RWPE2 (cell line): ENCODE measurements around the gene DAPK2.
A peak's percentile ranks its signal among the peaks of the same experiment; 100 is the strongest.

Source experiments
- ATAC-seq: fragments of 200-7000 bp; cut with Tn5 transposase; 3 replicates; pipeline ENCODE4 v1.9.1; 2021; ENCODE audit warnings: low read depth
- DNase-seq: peaks from one replicate; pipeline ENCODE4 v3.0.0-alpha.2; 2020; ENCODE audit warnings: low spot score
- H3K27ac ChIP-seq: fragments of 450-650 bp; 2 replicates; pipeline ENCODE4 v1.5.1; 2017; ENCODE audit warnings: mild to moderate bottlenecking; ENCODE audit not compliant: poor library complexity, severe bottlenecking
- H3K27me3 ChIP-seq: fragments of 250-450 bp; sonication (Bioruptor Pico); 2 replicates; pipeline ENCODE4 v1.5.1; 2021; ENCODE audit warnings: mild to moderate bottlenecking, moderate library complexity; ENCODE audit not compliant: insufficient read depth, poor library complexity, severe bottlenecking
- H3K36me3 ChIP-seq: fragments of 250-450 bp; sonication (Bioruptor Pico); 2 replicates; pipeline ENCODE4 v1.5.1; 2020; ENCODE audit warnings: low read depth, mild to moderate bottlenecking, moderate library complexity
- H3K4me1 ChIP-seq: fragments of 250-450 bp; sonication (Bioruptor Pico); 2 replicates; pipeline ENCODE4 v1.5.1; 2021; ENCODE audit warnings: mild to moderate bottlenecking, moderate library complexity; ENCODE audit not compliant: insufficient read depth, poor library complexity, severe bottlenecking
- H3K4me3 ChIP-seq: fragments of 250-450 bp; sonication (Bioruptor Pico); 2 replicates; pipeline ENCODE4 v1.5.1; 2021; ENCODE audit warnings: mild to moderate bottlenecking, moderate library complexity; ENCODE audit not compliant: severe bottlenecking
- H3K9me3 ChIP-seq: fragments of 250-450 bp; sonication (Bioruptor Pico); 2 replicates; pipeline ENCODE4 v1.5.1; 2021; ENCODE audit warnings: mild to moderate bottlenecking, moderate library complexity; ENCODE audit not compliant: severe bottlenecking
- TF ChIP-seq, protein P1 (sequence below): fragments of 450-650 bp; IDR thresholded peaks from one replicate; pipeline ENCODE4 v1.5.1; 2017; ENCODE audit warnings: mild to moderate bottlenecking, moderate library complexity; ENCODE audit not compliant: poor library complexity, severe bottlenecking

DAPK2 gene

GRCh38 chr15:64019764-64020163, 26.5 kb downstream of the DAPK2 start:
- Histone ChIP-seq H3K36me3 (no peaks in the 10 kb centered on the region), H3K9me3 (no peaks in the 10 kb centered on the region), H3K27me3 (no peaks in the 10 kb centered on the region), H3K4me3 (no peak overlapping the region), H3K27ac (no peak overlapping the region), H3K4me1 (peaks cover 26% of the 10 kb centered on the region)
- ATAC-seq (no peak), DNase-seq (no peak)
- TF ChIP-seq, protein P1, sequence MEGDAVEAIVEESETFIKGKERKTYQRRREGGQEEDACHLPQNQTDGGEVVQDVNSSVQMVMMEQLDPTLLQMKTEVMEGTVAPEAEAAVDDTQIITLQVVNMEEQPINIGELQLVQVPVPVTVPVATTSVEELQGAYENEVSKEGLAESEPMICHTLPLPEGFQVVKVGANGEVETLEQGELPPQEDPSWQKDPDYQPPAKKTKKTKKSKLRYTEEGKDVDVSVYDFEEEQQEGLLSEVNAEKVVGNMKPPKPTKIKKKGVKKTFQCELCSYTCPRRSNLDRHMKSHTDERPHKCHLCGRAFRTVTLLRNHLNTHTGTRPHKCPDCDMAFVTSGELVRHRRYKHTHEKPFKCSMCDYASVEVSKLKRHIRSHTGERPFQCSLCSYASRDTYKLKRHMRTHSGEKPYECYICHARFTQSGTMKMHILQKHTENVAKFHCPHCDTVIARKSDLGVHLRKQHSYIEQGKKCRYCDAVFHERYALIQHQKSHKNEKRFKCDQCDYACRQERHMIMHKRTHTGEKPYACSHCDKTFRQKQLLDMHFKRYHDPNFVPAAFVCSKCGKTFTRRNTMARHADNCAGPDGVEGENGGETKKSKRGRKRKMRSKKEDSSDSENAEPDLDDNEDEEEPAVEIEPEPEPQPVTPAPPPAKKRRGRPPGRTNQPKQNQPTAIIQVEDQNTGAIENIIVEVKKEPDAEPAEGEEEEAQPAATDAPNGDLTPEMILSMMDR, result no peak

DNA sequence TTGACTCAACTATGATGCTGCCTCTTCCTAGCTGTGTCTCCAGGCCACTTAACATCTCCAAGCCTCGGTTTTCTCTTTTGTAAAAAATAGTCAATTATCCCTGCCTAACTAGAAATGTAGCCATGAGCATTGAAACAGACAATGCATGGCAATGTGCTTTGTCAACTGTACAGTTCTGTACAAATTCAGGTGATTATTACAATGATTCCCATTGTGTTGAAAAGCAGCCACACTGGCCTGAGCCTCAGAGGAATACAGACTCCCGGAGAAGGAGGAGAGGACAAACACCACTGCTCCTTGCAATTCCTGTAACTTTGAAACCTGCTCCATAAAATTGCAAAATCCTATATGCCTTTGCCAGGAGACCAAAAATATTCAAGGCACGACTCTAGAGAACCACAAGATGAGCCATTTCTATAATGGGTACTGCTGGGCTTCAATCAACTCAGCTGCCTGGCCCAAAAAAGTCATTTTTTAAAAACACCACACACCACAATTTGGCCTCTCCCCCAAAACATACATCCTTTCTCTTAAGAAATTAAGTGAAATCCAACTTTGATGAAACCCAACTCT, 28.6 kb downstream of the DAPK2 start:
- H3K36me3 ChIP-seq, result no peaks in the 10 kb centered on the region
- no peak overlapping the region for H3K4me3 ChIP-seq
- ATAC-seq, result no peak
- TF ChIP-seq, protein P1, result no peak
- no peaks in the 10 kb centered on the region for H3K27me3 ChIP-seq
- H3K9me3 ChIP-seq, result no peaks in the 10 kb centered on the region
- H3K27ac ChIP-seq, result peak overlapping the region; percentile 16
- H3K4me1 ChIP-seq, result peaks cover 42% of the 10 kb centered on the region
- no peak for DNase-seq

- no peak for DNase-seq
Measured at GRCh38 chr15:64017082-64017588, 29.1 kb downstream of the DAPK2 start.

DNA sequence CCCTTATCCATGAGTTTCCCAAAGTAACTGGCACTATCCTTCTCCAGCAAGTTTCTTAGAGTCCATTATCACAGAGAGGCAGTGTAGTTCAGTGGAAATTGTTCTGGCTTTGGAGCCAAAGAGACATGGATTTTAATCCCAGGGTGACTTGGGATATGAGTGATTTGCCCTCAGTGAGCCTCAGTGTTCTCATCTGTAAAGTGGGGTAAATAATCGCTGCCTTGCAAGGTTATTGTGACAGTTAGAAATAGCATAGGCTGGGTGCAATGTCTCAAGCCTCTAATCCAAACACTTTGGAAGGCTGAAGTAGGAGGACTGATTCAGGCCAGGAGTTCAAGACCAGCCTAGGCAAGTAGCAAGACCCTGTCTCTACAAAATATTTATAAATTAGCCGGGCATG, 30.0 kb downstream of the DAPK2 start:
- Histone ChIP-seq H3K4me3 (no peak overlapping the region), H3K27me3 (no peaks in the 10 kb centered on the region), H3K9me3 (no peaks in the 10 kb centered on the region), H3K27ac (no peak overlapping the region), H3K36me3 (no peaks in the 10 kb centered on the region), H3K4me1 (peaks cover 42% of the 10 kb centered on the region)
- no peak for ATAC-seq
- TF ChIP-seq, protein P1, result no peak
- DNase-seq, result no peak

More at GRCh38 chr15:64017082-64017588, 29.1 kb downstream of the DAPK2 start:
- Histone ChIP-seq H3K4me3 (no peak overlapping the region), H3K4me1 (peaks cover 42% of the 10 kb centered on the region), H3K27ac (peak overlapping the region; percentile 16), H3K36me3 (no peaks in the 10 kb centered on the region), H3K27me3 (no peaks in the 10 kb centered on the region), H3K9me3 (no peaks in the 10 kb centered on the region)
- TF ChIP-seq, protein P1, result no peak
- ATAC-seq, result peak; percentile 90

DNA sequence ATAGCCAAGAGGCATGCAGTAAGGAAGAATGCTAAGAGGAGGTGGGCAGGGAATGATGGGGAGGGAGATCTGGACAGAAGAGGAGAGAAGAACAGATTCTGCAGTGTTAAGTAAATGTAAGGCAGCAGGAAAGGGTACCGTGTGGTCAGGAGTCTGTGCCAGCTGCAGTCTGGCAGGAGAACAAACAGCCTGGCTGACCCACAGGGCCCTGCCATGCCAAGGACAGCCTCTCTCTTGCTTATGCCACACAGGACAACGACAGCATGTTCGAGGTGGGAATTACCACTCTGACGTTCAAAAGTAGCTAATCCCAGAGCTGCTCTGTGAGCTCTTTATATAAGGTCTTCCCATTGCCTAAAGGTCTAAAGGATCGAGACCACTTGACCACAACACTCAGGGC, 31.3 kb downstream of the DAPK2 start:
- Histone ChIP-seq H3K36me3 (no peaks in the 10 kb centered on the region), H3K27ac (no peak overlapping the region), H3K4me3 (no peak overlapping the region), H3K4me1 (peaks cover 53% of the 10 kb centered on the region), H3K27me3 (no peaks in the 10 kb centered on the region), H3K9me3 (no peaks in the 10 kb centered on the region)
- TF ChIP-seq, protein P1, result no peak
- DNase-seq (no peak), ATAC-seq (no peak)
